8988T (cell line): ENCODE results near the gene BICRAL.
"Not testable (repeated sequence)": the region's sequence is repeated elsewhere in the genome, so short reads cannot be mapped to it uniquely, and the experiment has no call there.

Experiments used
- DNase-seq: peaks from one replicate; pipeline ENCODE4 v3.0.0; 2011

BICRAL gene

GRCh38 chr6:42848700-42849099 is 66.8 kb downstream of the BICRAL start:
- no peak for DNase-seq

GRCh38 chr6:42851599-42851998 is 69.7 kb downstream of the BICRAL start:
- no peak for DNase-seq

DNA sequence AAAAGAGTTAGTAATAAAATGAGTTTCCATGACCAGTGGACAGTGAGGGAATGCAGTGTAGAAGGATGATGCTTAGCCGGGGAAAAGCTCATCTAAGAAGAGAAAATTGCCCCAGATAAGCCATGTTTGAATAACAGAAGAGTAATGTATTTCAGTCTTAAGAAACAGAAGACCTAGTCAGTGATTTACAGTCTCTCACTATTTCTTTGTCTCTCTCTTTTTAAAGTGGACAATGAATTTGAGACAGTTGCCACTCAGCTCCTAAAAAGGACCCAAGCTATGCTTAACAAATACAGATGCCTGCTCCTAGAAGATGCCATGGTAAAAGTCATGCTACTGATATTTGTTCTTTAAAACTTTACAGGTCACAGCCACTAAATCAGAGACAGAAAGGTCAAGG is 78.2 kb downstream of the BICRAL start:
- DNase-seq, result no peak

GRCh38 chr6:42860481-42860880 is 78.6 kb downstream of the BICRAL start:
- no peak for DNase-seq

- no peak for DNase-seq
Observed at GRCh38 chr6:42864602-42865001, 82.8 kb downstream of the BICRAL start.

GRCh38 chr6:42870145-42870936 is 88.5 kb downstream of the BICRAL start:
- DNase-seq, result no peak

DNA sequence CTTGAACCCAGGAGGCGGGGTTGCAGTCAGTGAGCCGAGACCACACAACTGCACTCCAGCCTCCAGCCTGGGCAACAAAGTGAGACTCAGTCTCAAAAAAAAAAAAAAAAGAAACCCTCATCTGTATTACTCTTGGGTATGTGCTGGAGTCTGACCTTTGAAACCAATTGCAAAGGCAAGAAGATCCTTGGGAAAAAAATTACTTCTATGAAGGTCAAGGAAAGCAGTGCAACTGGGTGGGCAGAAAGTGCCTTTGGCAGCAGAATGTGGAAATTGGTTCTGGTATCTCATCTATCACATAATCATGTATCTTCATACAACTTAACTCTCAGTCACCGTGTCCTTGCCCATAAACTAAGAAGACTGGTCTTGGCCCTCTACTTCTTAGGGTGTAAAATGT is 89.9 kb downstream of the BICRAL start:
- no peak for DNase-seq

DNA sequence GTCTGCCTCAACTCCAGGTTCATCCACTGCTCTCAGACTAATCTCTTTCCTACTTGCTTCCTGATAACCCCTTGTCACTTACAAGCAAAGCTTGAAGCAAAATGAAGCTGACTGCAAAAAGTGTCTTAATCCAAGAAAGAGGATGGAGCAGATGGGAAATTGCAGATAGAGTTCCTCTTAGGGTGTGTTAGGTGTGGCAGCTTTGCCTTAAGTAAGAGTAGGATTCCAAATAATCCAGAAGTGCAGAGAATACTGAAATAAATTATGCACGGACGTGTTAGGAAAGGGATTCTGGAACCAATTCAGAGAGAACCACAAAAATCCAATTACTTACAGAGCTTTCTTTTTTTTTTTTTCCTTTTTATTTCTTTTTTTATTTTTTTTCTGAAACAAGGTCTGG is 91.5 kb downstream of the BICRAL start:
- no peak for DNase-seq

GRCh38 chr6:42877695-42878094 is 95.8 kb downstream of the BICRAL start:
- DNase-seq, result no peak

- peak; percentile 61 for DNase-seq
Observed at GRCh38 chr6:42879372-42880239, 97.8 kb downstream of the BICRAL start, which contains the start of gene RPL7L1. Gene RPL7L1, plus strand, starts transcription at chr6:42879616. Its CDS starts 295 bp downstream, at chr6:42879911.

GRCh38 chr6:42880240-42880817 is 98.5 kb downstream of the BICRAL start:
- not testable (repeated sequence) for DNase-seq

- not testable (repeated sequence) for DNase-seq
Observed at GRCh38 chr6:42880871-42881270, 99.0 kb downstream of the BICRAL start.

DNA sequence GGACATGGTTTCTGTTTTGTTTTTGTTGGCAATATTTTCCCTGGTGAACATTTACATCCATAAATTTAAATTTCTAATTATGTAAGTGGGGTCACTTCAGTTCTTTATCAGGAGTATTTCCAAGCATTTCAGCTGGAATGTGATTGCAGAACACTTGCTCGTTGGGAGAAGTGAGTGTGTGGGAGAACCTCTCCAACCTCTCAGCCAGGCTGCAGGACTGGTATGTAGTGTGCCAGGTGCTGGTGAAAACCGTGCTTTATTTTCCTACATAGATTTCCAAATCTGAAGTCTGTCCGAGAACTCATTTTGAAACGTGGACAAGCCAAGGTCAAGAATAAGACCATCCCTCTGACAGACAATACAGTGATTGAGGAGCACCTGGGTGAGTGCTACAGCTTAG is 103.8 kb downstream of the BICRAL start:
- no peak for DNase-seq

GRCh38 chr6:42888201-42888600 is 106.3 kb downstream of the BICRAL start:
- DNase-seq, result not testable (repeated sequence)

GRCh38 chr6:42889815-42890214 is 108.0 kb downstream of the BICRAL start:
- DNase-seq, result no peak

GRCh38 chr6:42890311-42891198 is 108.7 kb downstream of the BICRAL start:
- peak; percentile 68 for DNase-seq

GRCh38 chr6:42891199-42891722 is 109.4 kb downstream of the BICRAL start:
- DNase-seq, result no peak

- DNase-seq, result not testable (repeated sequence)
Observed at GRCh38 chr6:42894041-42894828, 112.4 kb downstream of the BICRAL start.

GRCh38 chr6:42896178-42896719 is 114.4 kb downstream of the BICRAL start:
- DNase-seq, result no peak

DNA sequence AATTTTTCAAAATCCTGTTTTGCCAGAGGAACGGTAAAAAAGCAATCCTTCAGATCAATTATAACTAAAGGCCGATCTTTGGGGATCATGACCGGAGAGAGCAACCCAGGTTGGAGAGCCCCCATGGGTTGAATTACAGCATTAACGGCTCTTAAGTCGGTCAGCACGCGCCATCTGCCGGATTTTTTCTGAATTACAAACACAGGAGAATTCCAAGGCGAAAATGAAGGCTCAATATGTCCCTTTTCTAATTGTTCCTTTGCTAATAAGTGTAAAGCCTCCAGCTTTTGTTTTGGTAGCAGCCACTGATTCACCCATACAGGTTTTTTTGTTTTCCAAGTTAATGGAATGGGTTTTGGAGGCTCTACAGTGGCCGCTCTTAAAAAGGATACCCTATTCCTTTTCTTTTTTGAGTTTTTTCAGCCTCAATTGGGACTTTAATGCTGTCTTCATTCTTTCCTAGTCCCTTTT is 117.1 kb downstream of the BICRAL start:
- DNase-seq, result no peak

GRCh38 chr6:42899871-42900270 is 118.0 kb downstream of the BICRAL start:
- no peak for DNase-seq
